Measurements from ENCODE around the gene ZNF561. TPM values are rescaled to one million over a fixed set of nuclear protein-coding genes. Genes with fewer than 3 reads are reported as not detected.
A peak's percentile ranks its signal among the peaks of the same experiment; 100 is the strongest.
"Not testable (repeated sequence)": the region's sequence is repeated elsewhere in the genome, so short reads cannot be mapped to it uniquely, and the experiment has no call there.

Gene ZNF561
- total and polyA plus RNA-seq, 8 donors: 10.3 to 24.6 (median 16.6) TPM

DNA sequence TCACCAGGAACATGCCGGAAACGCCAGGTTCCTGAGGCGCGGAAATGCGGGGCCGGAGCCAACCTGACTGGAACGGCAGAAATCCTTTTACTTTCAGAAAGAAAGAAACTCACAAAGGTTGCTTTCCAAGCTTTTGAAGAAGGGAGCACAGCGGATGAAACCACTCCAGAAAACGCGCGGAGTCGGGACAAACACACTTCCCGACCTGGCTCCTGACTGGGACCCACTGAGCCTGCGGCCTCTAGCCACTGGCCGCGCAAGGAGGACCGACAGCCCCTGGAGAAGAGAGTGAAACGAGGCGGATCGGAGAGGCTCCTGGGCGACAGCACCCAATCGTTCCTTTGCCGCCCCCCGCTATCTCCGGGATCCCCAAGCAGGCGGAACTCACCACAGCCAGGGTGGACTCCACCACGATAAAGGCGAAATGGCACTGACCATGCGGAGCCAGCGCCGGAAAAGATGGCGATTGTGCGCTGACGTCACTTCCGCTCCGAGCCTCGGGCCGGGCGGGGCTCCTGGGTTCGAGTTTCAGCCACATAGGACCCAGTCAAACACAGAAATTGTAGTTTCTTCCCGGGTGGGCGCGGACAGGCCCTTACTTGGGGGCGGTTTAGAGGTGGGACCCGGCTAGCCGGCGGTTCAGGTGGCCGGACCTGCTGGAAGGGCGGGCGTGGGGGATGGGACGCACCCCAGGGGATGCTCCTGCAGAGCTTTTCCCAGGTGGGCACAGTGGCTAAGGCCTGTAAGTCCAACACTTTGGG, 36.8 kb downstream of the ZNF561 start, which contains the start of gene ZNF121:
Gene ZNF121 (minus strand): TSS at position 432 of the 761 bp plus-strand sequence. CDS start 16,407 bp downstream, outside the sequence.
- Histone ChIP-seq H3K27me3 (no peaks in the 10 kb centered on the region), H3K9me3 (no peaks in the 10 kb centered on the region), H3K4me1 (peaks cover 0 to 2% (median 0%) of the 10 kb centered on the region in 3 donors), H3K4me3 (peak within 1 kb of the TSS; percentile 55 to 90 (median 69)), H3K27ac (peak within 1 kb of the TSS; percentile 73 to 90 (median 82)), H3K36me3 (peaks cover 0 to under 1% (median 0%) of the 10 kb centered on the region in 3 donors)
- WGBS, 2 donors: 1% methylated on average over 51 of the region's 51 CpGs
- DNase-seq (peak; percentile 71 to 92 (median 82)), FAIRE-seq (no peak), ATAC-seq (peak; percentile 95 to 98 (median 98))
- intact Hi-C loops (cut with DNase I): no loop called here
- TF ChIP-seq, protein P1, sequence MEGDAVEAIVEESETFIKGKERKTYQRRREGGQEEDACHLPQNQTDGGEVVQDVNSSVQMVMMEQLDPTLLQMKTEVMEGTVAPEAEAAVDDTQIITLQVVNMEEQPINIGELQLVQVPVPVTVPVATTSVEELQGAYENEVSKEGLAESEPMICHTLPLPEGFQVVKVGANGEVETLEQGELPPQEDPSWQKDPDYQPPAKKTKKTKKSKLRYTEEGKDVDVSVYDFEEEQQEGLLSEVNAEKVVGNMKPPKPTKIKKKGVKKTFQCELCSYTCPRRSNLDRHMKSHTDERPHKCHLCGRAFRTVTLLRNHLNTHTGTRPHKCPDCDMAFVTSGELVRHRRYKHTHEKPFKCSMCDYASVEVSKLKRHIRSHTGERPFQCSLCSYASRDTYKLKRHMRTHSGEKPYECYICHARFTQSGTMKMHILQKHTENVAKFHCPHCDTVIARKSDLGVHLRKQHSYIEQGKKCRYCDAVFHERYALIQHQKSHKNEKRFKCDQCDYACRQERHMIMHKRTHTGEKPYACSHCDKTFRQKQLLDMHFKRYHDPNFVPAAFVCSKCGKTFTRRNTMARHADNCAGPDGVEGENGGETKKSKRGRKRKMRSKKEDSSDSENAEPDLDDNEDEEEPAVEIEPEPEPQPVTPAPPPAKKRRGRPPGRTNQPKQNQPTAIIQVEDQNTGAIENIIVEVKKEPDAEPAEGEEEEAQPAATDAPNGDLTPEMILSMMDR (IDR thresholded peaks at IDR 0.05): no peak

GRCh38 chr19:9582081-9582725, 38.8 kb downstream of the ZNF561 start:
- H3K9me3 ChIP-seq; DNase-seq; H3K4me3 ChIP-seq; H3K27ac ChIP-seq; H3K27me3 ChIP-seq; FAIRE-seq; intact Hi-C loops (cut with DNase I); H3K4me1 ChIP-seq; H3K36me3 ChIP-seq; ATAC-seq: not testable (repeated sequence)
- 88 to 90% methylated on average over 13 of the region's 13 CpGs for WGBS, 2 donors

GRCh38 chr19:9580728-9581127, 40.3 kb downstream of the ZNF561 start:
- intact Hi-C loops (cut with DNase I): no loop called here
- 87 to 88% methylated on average over 5 of the region's 5 CpGs for WGBS, 2 donors
- Histone ChIP-seq H3K36me3 (peaks cover 0 to 5% (median 0%) of the 10 kb centered on the region in 3 donors), H3K27me3 (no peaks in the 10 kb centered on the region), H3K9me3 (no peaks in the 10 kb centered on the region), H3K27ac (no peak overlapping the region), H3K4me1 (peaks cover 0 to 2% (median 0%) of the 10 kb centered on the region in 3 donors), H3K4me3 (no peak overlapping the region)
- DNase-seq: no peak
- TF ChIP-seq, protein P1 (IDR thresholded peaks at IDR 0.05): no peak
- no peak for ATAC-seq
- FAIRE-seq: no peak

DNA sequence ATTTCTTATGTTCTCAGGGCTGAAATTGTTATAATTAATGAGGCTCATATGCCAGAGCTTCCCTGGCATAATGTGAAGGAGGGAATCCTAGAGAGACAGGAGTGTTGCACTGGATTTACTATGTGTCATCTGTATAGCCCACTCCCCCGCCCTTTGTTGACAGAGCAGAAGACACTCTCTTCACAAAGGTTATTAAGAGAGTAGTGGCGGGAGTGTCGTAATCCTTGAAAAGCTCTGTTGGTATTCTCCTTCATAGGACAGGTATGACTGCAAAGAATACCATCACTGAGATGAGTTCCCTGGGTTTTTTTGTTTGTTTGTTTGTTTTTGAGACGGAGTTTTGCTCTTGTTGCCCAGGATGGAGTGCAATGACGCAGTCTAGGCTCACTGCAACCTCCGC, 50.8 kb downstream of the ZNF561 start:
- Histone ChIP-seq H3K27me3 (no peaks in the 10 kb centered on the region), H3K4me3 (no peak overlapping the region), H3K36me3 (peaks cover 22 to 39% (median 29%) of the 10 kb centered on the region in 3 donors), H3K9me3 (peaks cover 0 to 4% (median 1%) of the 10 kb centered on the region in 4 donors), H3K4me1 (no peaks in the 10 kb centered on the region), H3K27ac (no peak overlapping the region)
- FAIRE-seq: no peak
- TF ChIP-seq, protein P1 (IDR thresholded peaks at IDR 0.05): no peak
- 97 to 98% methylated on average over 6 of the region's 6 CpGs for WGBS, 2 donors
- ATAC-seq: no peak
- DNase-seq: no peak
- intact Hi-C loops (cut with DNase I): no loop called here

- ATAC-seq (no peak), DNase-seq (no peak), FAIRE-seq (no peak)
- TF ChIP-seq, protein P1 (IDR thresholded peaks at IDR 0.05): no peak
- no peak overlapping the region for H3K27ac ChIP-seq
- WGBS, 2 donors: 98 to 100% methylated on average over 1 of the region's 1 CpG
- intact Hi-C loops (cut with DNase I): loop anchor here in 1 of 3 donors (10.0 kb wide), 1 partner anchor 212 kb away; no protein-coding TSS in a partner anchor
- peaks cover 22 to 66% (median 29%) of the 10 kb centered on the region in 3 donors for H3K36me3 ChIP-seq
- no peaks in the 10 kb centered on the region for H3K27me3 ChIP-seq
- no peaks in the 10 kb centered on the region for H3K4me1 ChIP-seq
- H3K9me3 ChIP-seq: peaks cover 0 to 10% (median 6%) of the 10 kb centered on the region in 4 donors
- H3K4me3 ChIP-seq: no peak overlapping the region
These were observed 54.3 kb downstream of the ZNF561 start for GRCh38 chr19:9566729-9567128.
